ENCODE results near the gene PROCR. TPM values are rescaled to one million over a fixed set of nuclear protein-coding genes. Genes with fewer than 3 reads are reported as not detected.

The PROCR gene
- total and polyA plus RNA-seq, 10 of the 15 experiments (the other 5 are each of a cell fraction or from before 2014, with no cell fraction given): 0.12 to 0.78 (median 0.35) TPM; not detected in 2

DNA sequence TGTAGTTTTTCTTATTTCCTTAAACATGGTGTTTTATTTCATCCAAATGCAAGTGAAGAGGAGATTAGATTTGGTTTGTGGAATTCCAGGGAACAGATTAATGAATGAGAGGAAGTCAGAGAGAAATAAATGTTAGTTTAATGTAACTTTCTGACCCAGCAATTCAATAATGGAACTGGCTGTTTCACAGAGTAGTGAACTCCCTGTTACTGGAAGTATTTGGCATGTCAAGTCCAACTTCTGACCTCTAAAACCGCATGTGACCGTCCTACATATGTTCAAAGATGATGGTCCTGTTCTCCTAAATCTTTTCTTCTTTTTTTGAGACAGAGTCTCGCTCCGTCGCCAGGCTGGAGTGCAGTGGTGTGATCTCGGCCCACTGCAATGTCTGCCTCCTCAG lies 18.7 kb downstream of the PROCR start (continued):
- TF ChIP-seq STAT1 (conservative IDR thresholded peaks at IDR 0.05): no peak
- TF ChIP-seq, protein P1, sequence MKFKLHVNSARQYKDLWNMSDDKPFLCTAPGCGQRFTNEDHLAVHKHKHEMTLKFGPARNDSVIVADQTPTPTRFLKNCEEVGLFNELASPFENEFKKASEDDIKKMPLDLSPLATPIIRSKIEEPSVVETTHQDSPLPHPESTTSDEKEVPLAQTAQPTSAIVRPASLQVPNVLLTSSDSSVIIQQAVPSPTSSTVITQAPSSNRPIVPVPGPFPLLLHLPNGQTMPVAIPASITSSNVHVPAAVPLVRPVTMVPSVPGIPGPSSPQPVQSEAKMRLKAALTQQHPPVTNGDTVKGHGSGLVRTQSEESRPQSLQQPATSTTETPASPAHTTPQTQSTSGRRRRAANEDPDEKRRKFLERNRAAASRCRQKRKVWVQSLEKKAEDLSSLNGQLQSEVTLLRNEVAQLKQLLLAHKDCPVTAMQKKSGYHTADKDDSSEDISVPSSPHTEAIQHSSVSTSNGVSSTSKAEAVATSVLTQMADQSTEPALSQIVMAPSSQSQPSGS (IDR thresholded peaks at IDR 0.05; ENCODE audit: low read length): no peak

DNA sequence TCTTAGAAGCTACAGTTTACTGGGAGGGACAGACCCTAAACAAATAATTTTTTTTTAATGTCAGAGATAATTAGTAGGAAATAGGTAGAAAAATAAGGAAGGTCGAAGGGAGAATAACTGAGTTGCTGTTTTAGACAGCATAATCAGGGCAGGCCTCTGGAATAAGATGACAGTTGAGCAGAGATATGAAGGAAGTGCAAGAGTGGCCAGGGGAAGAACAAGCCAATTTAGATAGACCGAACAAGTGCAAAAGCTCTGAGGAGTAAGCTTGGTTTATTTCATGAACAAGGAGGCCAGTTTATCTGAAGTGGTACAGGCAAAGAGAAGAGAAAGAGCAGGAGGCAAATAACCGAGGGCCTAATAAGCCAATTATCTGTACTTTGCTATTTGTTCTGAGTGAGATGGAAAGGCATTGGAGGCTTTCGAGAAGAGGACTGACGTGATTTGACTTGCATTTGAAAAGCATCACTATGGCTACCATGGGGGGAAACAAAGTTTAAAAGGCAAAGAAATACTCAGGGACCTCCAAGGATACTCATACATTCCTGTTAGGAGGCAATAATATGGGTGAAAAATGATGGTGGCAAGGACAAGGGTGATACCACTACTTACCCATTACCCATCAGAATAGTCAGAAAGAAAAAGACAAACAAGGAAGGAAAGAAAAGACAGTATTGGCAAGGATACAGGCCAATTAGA lies 19.7 kb downstream of the PROCR start:
- H3K4me3 ChIP-seq: no peak overlapping the region
- in situ Hi-C loops (cut with MboI): no loop called here
- H3K4me1 ChIP-seq (ENCODE audit: control insufficient read depth, insufficient read depth, low read length): no peaks in the 10 kb centered on the region
- ChIA-PET CTCF (interaction anchor here (1.0 to 1.1 kb wide), 2 partner anchors 16 to 46 kb away, joined by 3 read pairs; no protein-coding TSS in a partner anchor), POLR2A (no interaction called here), SMC1A (ENCODE audit: uncharacterized antibody, unreplicated experiment) (no interaction called here), RAD21 (ENCODE audit: unreplicated experiment) (no interaction called here)
- TF ChIP-seq NBN (IDR thresholded peaks at IDR 0.05) (no peak), ZNF622 (IDR thresholded peaks at IDR 0.05) (no peak), ZZZ3 (IDR thresholded peaks at IDR 0.05; ENCODE audit: control insufficient read depth, insufficient read length, low read depth) (no peak)
- no peaks in the 10 kb centered on the region for H3K27me3 ChIP-seq (replicated peaks in 1 of 2; ENCODE audit: control insufficient read depth in 2 of 2, insufficient read depth in 2 of 2, low read length in 1 of 2)
- H3K27ac ChIP-seq (ENCODE audit: control insufficient read depth, insufficient read depth): no peak overlapping the region
- no peak overlapping the region for H3K9ac ChIP-seq (ENCODE audit: control insufficient read depth, insufficient read depth, low read length)
- WGBS (ENCODE audit: insufficient coverage, insufficient replicate concordance, low lambda C conversion rate, missing lambda C conversion rate): 58% methylated on average over 5 of the region's 5 CpGs
- H3K9me3 ChIP-seq (replicated peaks; ENCODE audit: control insufficient read depth, insufficient read depth, low read length): no peaks in the 10 kb centered on the region; the same call in 1 of the 3 replicates
- H4K20me1 ChIP-seq (ENCODE audit: control insufficient read depth, insufficient read depth): no peaks in the 10 kb centered on the region
- no peak for DNase-seq (ENCODE audit: low read depth, low spot score)
- intact Hi-C loops (cut with micrococcal nuclease; ENCODE audit: unreplicated experiment): no loop called here
- no peaks in the 10 kb centered on the region for H3K36me3 ChIP-seq (ENCODE audit: control insufficient read depth in 2 of 2, insufficient read depth in 2 of 2, low read length in 1 of 2)
- BruUV-seq (replicated peaks): no TSS peak
- H2AFZ ChIP-seq (ENCODE audit: control insufficient read depth, low read depth, low read length): no peak overlapping the region
- no peak for ATAC-seq
- H3K79me2 ChIP-seq (ENCODE audit: control insufficient read depth, insufficient read depth, low read length): no peaks in the 10 kb centered on the region
- no peak for FAIRE-seq
- H3K4me2 ChIP-seq (ENCODE audit: control insufficient read depth, insufficient read depth): no peak overlapping the region

Data from GM12878 (cell line).